ENCODE measurements around the gene CDC25A. TPM values are rescaled to one million over a fixed set of nuclear protein-coding genes. Genes with fewer than 3 reads are reported as not detected.
"Not testable (repeated sequence)": the region's sequence is repeated elsewhere in the genome, so short reads cannot be mapped to it uniquely, and the experiment has no call there.

The CDC25A gene
- total and polyA plus RNA-seq, 2 of the 13 experiments (the other 11 are each of a cell fraction or from before 2014, with no cell fraction given) = 7.9 to 45.4 TPM

DNA sequence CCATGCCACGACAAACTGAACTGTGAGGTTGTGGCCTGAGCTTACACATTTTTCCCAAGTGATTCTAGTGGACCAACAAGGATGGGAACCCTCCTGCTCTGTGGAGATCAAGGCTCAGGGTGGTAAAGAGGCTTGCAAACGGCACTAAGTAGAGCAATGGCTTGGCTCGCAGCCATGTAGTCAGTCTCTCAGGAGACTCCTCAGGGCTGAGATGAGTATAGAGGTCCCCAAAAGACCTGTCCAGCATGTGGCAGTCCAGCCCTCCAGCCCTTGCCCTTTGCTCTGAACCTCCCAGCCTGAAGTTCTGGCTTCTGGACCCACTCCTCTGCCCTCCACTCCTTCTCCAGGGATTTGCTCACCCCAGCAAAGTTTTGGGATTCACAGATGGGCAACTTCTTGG lies 26.8 kb upstream of the CDC25A start (continued):
- TF ChIP-seq FOXK1 (CRISPR knock-in tag; IDR thresholded peaks at IDR 0.05; ENCODE audit: borderline replicate concordance, low read depth) = no peak

DNA sequence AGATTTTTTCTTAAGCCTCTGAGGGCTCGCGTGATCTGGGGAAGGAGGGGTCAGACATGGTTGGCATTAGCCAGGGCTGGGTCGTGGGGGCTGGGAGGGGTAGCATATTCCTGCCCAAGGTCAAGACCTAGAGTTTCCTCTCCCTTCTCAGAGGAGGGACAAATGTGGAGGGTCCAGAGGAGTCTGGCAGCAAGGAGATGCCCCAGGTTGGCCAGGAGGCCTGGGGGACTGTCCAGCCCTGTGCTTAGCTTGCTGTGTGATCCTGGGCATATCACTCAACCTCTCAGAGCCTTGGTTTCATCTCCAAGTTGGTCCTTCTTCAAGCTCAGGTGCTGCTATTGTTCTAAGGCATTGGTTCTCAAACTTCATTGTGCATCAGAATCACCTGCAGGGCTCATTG lies 26.0 kb upstream of the CDC25A start:
- no TSS peak for BruUV-seq (replicated peaks)
- Histone ChIP-seq H3K4me3 (replicated peaks in 1 of 3; ENCODE audit: insufficient read depth in 1 of 3, low read depth in 2 of 3, low read length in 3 of 3) (no peak overlapping the region), H3K4me2 (ENCODE audit: low read depth, low read length) (no peak overlapping the region), H3K27ac (ENCODE audit: extremely low read length, insufficient read depth, low read length) (no peak overlapping the region), H3K4me1 (ENCODE audit: insufficient read depth, low read length) (peaks cover 38% of the 10 kb centered on the region), H3K9ac (ENCODE audit: insufficient read depth, low read depth, low read length) (no peak overlapping the region), H3K9me3 (ENCODE audit: low read length) (no peaks in the 10 kb centered on the region), H2AFZ (ENCODE audit: low read length) (no peak overlapping the region), H4K20me1 (ENCODE audit: insufficient read depth, low read length) (no peaks in the 10 kb centered on the region), H3K27me3 (ENCODE audit: control insufficient read depth in 1 of 2, insufficient read depth in 2 of 2, low read length in 2 of 2) (no peaks in the 10 kb centered on the region; a peak in 2 of 5 replicates), H3K79me2 (ENCODE audit: insufficient read depth, low read length) (no peaks in the 10 kb centered on the region), H3K36me3 (replicated peaks in 1 of 2; ENCODE audit: control insufficient read depth in 1 of 2, insufficient read depth in 2 of 2, low read length in 2 of 2) (no peaks in the 10 kb centered on the region)
- ChIA-PET CTCF (ENCODE audit: low intra/inter-chr PET ratio, low total read pairs) (no interaction called here), POLR2A (no interaction called here)
- no peak for FAIRE-seq
- no peak for DNase-seq (ENCODE audit: low spot score)
- TF ChIP-seq ZNF768 (CRISPR knock-in tag; IDR thresholded peaks at IDR 0.05) (peak; percentile 89), SMAD1 (CRISPR knock-in tag; IDR thresholded peaks at IDR 0.05; ENCODE audit: borderline replicate concordance, low read depth) (no peak)
- 93% methylated on average over 2 of the region's 3 CpGs for WGBS (ENCODE audit: low lambda C conversion rate)
- intact Hi-C loops (cut with micrococcal nuclease; ENCODE audit: unreplicated experiment) (no loop called here), in situ Hi-C loops (cut with HindIII; ENCODE audit: extremely low pct_ligation_motif_present, low pct_unique_long_range_greater_than_20kb) (no loop called here)
- no peak for ATAC-seq

DNA sequence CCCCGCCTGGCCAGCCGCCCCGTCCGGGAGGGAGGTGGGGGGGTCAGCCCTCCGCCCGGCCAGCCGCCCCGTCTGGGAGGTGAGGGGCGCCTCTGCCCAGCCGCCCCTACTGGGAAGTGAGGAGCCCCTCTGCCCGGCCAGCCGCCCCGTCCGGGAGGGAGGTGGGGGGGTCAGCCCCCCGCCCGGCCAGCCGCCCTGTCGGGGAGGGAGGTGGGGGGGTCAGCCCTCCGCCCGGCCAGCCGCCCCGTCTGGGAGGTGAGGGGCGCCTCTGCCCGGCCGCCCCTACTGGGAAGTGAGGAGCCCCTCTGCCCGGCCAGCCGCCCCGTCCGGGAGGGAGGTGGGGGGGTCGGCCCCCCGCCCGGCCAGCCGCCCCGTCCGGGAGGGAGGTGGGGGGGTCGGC lies 23.6 kb upstream of the CDC25A start:
- H3K27me3 ChIP-seq (ENCODE audit: control insufficient read depth in 1 of 2, insufficient read depth in 2 of 2, low read length in 2 of 2); H3K9me3 ChIP-seq (ENCODE audit: low read length); CTCF ChIA-PET (ENCODE audit: low intra/inter-chr PET ratio, low total read pairs); H3K36me3 ChIP-seq (replicated peaks in 1 of 2; ENCODE audit: control insufficient read depth in 1 of 2, insufficient read depth in 2 of 2, low read length in 2 of 2); H3K4me2 ChIP-seq (ENCODE audit: low read depth, low read length); POLR2A ChIA-PET; ATAC-seq; H3K9ac ChIP-seq (ENCODE audit: insufficient read depth, low read depth, low read length); FAIRE-seq; in situ Hi-C loops (cut with HindIII; ENCODE audit: extremely low pct_ligation_motif_present, low pct_unique_long_range_greater_than_20kb); H3K79me2 ChIP-seq (ENCODE audit: insufficient read depth, low read length); H4K20me1 ChIP-seq (ENCODE audit: insufficient read depth, low read length); H2AFZ ChIP-seq (ENCODE audit: low read length); H3K27ac ChIP-seq (ENCODE audit: extremely low read length, insufficient read depth, low read length); DNase-seq (ENCODE audit: low spot score); H3K4me3 ChIP-seq (replicated peaks in 1 of 3; ENCODE audit: insufficient read depth in 1 of 3, low read depth in 2 of 3, low read length in 3 of 3); intact Hi-C loops (cut with micrococcal nuclease; ENCODE audit: unreplicated experiment); BruUV-seq (replicated peaks): not testable (repeated sequence)
- 89% methylated on average over 7 of the region's 36 CpGs for whole genome bisulfite sequencing (ENCODE audit: low lambda C conversion rate)
- peaks cover 22% of the 10 kb centered on the region for H3K4me1 ChIP-seq (ENCODE audit: insufficient read depth, low read length)

- CTCF ChIA-PET (ENCODE audit: low intra/inter-chr PET ratio, low total read pairs); FAIRE-seq; in situ Hi-C loops (cut with HindIII; ENCODE audit: extremely low pct_ligation_motif_present, low pct_unique_long_range_greater_than_20kb): not testable (repeated sequence)
Measured at GRCh38 chr3:48210534-48210933, 22.3 kb upstream of the CDC25A start.

More at GRCh38 chr3:48210534-48210933, 22.3 kb upstream of the CDC25A start:
- Histone ChIP-seq H3K4me1 (ENCODE audit: insufficient read depth, low read length) (peaks cover 16% of the 10 kb centered on the region), H3K27me3 (ENCODE audit: control insufficient read depth in 1 of 2, insufficient read depth in 2 of 2, low read length in 2 of 2) (peaks cover 1 to 13% of the 10 kb centered on the region in 2 experiments; a peak in 3 of 5 replicates)
- H3K9ac ChIP-seq (ENCODE audit: insufficient read depth, low read depth, low read length); H3K9me3 ChIP-seq (ENCODE audit: low read length); BruUV-seq (replicated peaks); H2AFZ ChIP-seq (ENCODE audit: low read length); H3K27ac ChIP-seq (ENCODE audit: extremely low read length, insufficient read depth, low read length); DNase-seq (ENCODE audit: low spot score); H3K4me2 ChIP-seq (ENCODE audit: low read depth, low read length); intact Hi-C loops (cut with micrococcal nuclease; ENCODE audit: unreplicated experiment); H4K20me1 ChIP-seq (ENCODE audit: insufficient read depth, low read length); H3K36me3 ChIP-seq (replicated peaks in 1 of 2; ENCODE audit: control insufficient read depth in 1 of 2, insufficient read depth in 2 of 2, low read length in 2 of 2); H3K79me2 ChIP-seq (ENCODE audit: insufficient read depth, low read length); POLR2A ChIA-PET; H3K4me3 ChIP-seq (replicated peaks in 1 of 3; ENCODE audit: insufficient read depth in 1 of 3, low read depth in 2 of 3, low read length in 3 of 3); ATAC-seq: not testable (repeated sequence)
- WGBS (ENCODE audit: low lambda C conversion rate) = 86% methylated on average over 19 of the region's 48 CpGs
